NCI-H2029 treated with DMSO at 0.1 percent for 48 hours (cell line): ENCODE measurements around the gene PRKN.
"Not testable (repeated sequence)": the region's sequence is repeated elsewhere in the genome, so short reads cannot be mapped to it uniquely, and the experiment has no call there.

Experiments used
- DNase-seq: peaks from one replicate; lab custom pipeline; 2025; lab: John Stamatoyannopoulos, UW

Gene PRKN

GRCh38 chr6:162710936-162711335 is 16.6 kb downstream of the PRKN start:
- DNase-seq = no peak

GRCh38 chr6:162710419-162710818 is 17.1 kb downstream of the PRKN start:
- no peak for DNase-seq

DNA sequence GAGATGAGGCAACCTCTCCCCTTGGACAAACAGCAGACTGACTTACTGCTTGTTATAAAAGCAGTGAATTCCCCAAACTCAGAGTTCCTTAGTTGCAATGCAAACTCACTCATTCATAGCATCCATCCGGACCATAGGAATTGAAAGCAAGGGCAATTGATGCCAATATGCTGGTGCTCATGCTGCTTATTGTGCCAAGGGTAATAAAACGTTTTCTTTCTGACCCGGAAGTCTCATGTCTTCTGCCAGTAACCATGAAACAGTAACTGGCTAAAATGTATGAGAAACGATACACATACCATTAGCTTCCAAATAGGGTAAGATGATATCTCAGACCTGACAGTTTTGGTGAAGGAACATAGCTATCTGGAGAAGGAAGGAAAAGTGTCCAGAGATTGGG is 18.1 kb downstream of the PRKN start:
- DNase-seq = no peak

- DNase-seq = no peak
These were observed 18.6 kb downstream of the PRKN start for GRCh38 chr6:162708971-162709370.

GRCh38 chr6:162706232-162706631 is 21.3 kb downstream of the PRKN start:
- DNase-seq = no peak

- no peak for DNase-seq
These were observed 21.8 kb downstream of the PRKN start for GRCh38 chr6:162705736-162706135.

DNA sequence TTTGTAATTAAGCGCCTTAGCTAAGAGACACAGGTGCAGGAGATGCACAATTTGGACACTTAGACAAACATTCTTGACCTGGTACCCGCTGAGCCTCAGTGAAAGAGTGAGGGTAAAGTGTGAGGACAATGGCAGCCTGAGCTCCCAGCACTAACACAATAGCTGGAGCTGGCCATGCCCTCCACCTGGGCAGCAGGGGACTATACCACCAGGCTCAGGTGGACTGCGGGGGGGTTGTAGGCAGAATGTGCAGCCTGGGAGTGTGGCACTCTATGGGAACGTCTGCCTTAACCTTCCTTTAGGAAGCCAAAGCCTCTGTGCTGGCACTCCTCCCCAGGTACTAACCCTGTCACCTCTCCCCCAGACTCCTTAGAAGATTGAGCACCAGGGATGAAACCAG is 23.6 kb downstream of the PRKN start:
- DNase-seq = no peak

- DNase-seq = no peak
These were observed 25.1 kb downstream of the PRKN start for GRCh38 chr6:162702446-162702845.

GRCh38 chr6:162701551-162701950 is 26.0 kb downstream of the PRKN start:
- DNase-seq = no peak

- no peak for DNase-seq
These were observed 26.6 kb downstream of the PRKN start for GRCh38 chr6:162700966-162701365.

- no peak for DNase-seq
These were observed 27.6 kb downstream of the PRKN start for GRCh38 chr6:162699961-162700360.

- DNase-seq = no peak
These were observed 29.1 kb downstream of the PRKN start for GRCh38 chr6:162698440-162698839.

GRCh38 chr6:162697872-162698403 is 29.6 kb downstream of the PRKN start:
- DNase-seq = no peak

- DNase-seq = no peak
These were observed 37.4 kb downstream of the PRKN start for GRCh38 chr6:162690158-162690557.

DNA sequence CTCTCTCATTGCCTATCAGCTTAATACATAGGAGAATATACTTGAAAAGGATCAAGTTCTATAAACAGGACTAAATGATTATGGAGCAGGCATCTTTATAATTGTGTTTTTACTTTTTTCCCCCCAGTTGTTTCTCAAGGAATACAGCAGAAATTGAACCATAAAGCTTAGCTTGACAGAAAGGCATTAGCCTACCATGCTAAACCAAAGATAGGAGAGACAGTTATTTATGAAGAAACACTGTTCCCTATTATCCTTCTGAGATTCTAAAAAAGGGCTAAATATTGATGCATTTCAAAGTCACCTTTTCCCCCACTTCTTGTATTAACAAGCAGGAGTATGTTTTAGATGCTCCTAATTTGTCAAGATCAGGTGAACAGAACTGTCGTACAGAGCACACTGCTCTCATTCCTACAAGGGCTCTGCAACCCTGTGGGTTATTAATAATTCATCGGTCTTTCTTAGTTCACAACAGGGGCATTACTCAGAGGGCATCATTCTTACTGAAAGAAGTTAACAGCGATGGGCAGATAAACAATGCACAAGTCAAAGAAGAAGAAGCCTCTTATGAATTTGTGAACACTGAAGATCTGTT is 38.7 kb downstream of the PRKN start:
- no peak for DNase-seq

DNA sequence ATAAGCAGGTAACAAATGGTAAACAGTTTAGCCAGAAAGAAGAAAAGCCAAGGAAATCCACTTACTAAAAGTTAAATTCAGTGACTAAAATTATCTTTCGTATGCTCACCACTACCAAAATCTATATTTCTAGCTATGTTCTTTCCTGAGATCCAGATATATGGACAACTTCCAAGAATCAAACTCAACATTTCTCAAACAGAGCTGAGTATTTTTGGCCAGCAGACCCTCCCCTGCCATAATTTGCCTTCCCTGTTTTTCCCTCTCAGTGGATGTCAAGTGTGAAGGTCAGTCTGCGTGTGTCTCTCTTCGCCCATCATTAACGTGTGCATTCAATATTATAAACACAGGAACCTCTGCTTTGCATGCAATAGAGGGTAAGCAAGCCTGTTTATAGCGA is 42.0 kb downstream of the PRKN start:
- DNase-seq = no peak

DNA sequence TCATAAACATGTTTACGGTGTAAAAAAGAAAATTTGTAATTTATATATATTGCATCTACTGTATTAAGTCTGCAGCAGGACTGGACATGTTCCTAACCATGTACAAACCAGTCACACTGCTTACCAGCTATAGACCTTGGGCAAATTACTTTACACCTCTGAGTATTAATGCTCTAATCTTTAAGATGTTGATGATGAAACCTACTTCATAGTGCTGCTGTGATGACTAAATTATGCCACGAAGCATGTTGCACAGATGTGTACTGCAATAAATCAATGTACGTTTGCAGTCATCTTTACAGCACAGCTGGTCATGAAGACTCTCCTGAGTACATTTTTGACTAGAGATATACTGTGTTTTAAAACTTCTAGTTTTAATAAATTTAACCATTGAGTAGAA is 42.6 kb downstream of the PRKN start:
- no peak for DNase-seq

- DNase-seq = no peak
These were observed 43.5 kb downstream of the PRKN start for GRCh38 chr6:162684052-162684451.

GRCh38 chr6:162683135-162683534 is 44.4 kb downstream of the PRKN start:
- DNase-seq = no peak

DNA sequence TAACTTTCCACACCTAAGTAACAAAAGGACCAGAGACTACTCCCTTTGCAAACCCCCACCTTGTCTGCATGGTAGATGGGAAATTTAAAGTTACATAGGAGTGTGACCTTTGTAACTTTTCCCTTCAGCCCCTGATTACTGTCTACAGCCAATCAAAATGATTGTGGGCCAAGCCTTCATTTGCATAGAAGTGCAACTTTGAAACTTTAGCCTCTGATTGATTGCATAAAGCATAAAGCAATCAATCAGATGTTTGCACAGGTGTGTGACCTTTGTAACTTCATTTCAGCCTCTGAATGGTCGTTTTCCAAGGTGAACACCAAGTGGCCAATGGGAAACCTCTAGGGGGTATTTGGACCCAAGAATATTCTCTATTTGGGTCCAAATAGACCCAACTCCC is 46.1 kb downstream of the PRKN start:
- no peak for DNase-seq

GRCh38 chr6:162680871-162681270 is 46.7 kb downstream of the PRKN start:
- DNase-seq = no peak

- DNase-seq = no peak
These were observed 47.2 kb downstream of the PRKN start for GRCh38 chr6:162680367-162680766.

DNA sequence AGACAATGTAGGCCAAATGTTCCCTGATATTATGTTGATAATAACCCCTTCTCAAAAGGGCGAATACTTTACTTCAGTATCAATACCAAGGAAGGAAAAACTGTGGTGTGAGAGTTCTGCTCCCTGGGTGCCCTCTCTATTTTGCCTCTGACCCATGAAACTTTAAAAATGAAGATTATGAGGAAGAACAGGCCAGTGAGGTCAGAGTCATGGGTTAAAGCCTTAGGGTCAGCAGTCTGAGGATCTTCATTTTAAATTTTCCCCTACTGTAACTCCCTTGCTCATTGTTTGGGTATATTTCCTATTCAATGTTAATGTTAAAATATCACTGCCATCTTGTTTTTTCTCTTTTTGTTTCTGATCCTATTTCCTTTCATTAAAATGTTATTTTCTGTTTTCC is 47.9 kb downstream of the PRKN start:
- no peak for DNase-seq

- not testable (repeated sequence) for DNase-seq
These were observed 48.7 kb downstream of the PRKN start for GRCh38 chr6:162678896-162679295.
